Activated CD4-positive, alpha-beta memory T cell treated with anti-CD3 and anti-CD28 coated beads, Interleukin-2, amount 10 ng/mL, durations not matched to agents 7 days and 5 days (primary cell): ENCODE data around the gene ZSCAN12. TPM values are rescaled to one million over a fixed set of nuclear protein-coding genes. Genes with fewer than 3 reads are reported as not detected.
"Not testable (repeated sequence)": the region's sequence is repeated elsewhere in the genome, so short reads cannot be mapped to it uniquely, and the experiment has no call there.

Experiments used
- CTCF ChIA-PET: fragments of 350-600 bp; sonication (Branson Sonifier 250); formaldehyde crosslinking; loops from one replicate; lab custom pipeline; 2021; ENCODE audit warnings: antibody characterized with exemption, inconsistent platforms; lab: Charles Lee
- POLR2A ChIA-PET: fragments of 350-600 bp; sonication (Branson Sonifier 250); formaldehyde crosslinking; loops from one replicate; lab custom pipeline; 2021; ENCODE audit warnings: antibody characterized with exemption; lab: Charles Lee
- DNase-seq: peaks from one replicate; pipeline ENCODE4 v3.0.0-alpha.2; 2020
- H3K27ac Mint-ChIP-seq: one replicate; pipeline ENCODE4 v1.8.0; 2021; ENCODE audit warnings: mild to moderate bottlenecking, mixed read lengths
- H3K27me3 Mint-ChIP-seq: one replicate; pipeline ENCODE4 v1.8.0; 2021; ENCODE audit warnings: mixed read lengths
- H3K36me3 Mint-ChIP-seq: one replicate; pipeline ENCODE4 v1.8.0; 2021; ENCODE audit warnings: low read depth, mixed read lengths
- H3K4me1 Mint-ChIP-seq: one replicate; pipeline ENCODE4 v1.8.0; 2021; ENCODE audit warnings: mixed read lengths
- H3K4me3 Mint-ChIP-seq: one replicate; pipeline ENCODE4 v1.8.0; 2021; ENCODE audit warnings: mild to moderate bottlenecking, mixed read lengths
- H3K9me3 Mint-ChIP-seq: one replicate; pipeline ENCODE4 v1.8.0; 2021; ENCODE audit warnings: mixed read lengths
- total RNA-seq, 2 experiments: library from RNA; stranded (reverse); gene quantifications; one replicate each; pipeline ENCODE4 v1.2.3, GENCODE V29; 2021

Gene ZSCAN12
- total RNA-seq, 2 experiments from 2014 or later = 4.6 to 4.9 TPM

DNA sequence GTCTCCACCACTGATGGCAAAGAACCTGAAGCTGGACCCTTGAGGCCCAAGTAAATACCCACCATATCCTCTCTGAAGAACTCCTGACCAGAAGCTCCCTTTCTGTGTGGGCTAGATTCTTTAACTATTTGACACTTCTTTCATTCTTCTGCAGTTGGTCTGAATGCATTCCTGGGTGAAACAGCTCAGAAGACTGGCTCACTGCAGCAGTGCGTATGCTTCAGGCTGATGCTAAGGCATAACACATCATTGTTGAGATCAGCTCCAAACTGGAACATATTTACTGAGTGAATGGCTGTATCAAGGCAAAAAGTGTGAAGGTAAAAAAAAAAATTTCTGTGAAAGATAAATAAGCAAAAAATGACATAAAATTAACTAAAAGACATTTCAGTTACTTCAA, 24.0 kb upstream of the ZSCAN12 start:
- POLR2A ChIA-PET = no interaction called here
- DNase-seq = no peak

DNA sequence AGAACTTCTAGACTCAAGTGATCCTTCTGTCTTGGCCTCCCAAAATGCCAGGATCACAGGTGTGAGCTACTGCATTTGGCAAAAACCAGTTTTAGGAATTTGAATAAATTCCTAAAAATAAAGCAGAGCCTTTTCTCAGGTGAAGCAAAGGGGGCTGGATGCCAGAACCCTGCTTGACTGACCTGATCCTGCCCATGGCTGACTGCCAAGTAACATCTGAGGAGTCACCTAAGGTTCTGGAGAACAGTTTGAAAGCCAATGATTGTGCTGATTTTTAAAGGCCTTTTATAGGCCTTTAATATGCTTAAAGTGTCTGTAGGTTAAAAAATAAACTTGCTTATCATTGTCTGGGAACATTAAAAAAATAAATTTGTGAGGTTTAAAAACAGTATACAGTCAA, 14.1 kb upstream of the ZSCAN12 start:
- Mint-ChIP-seq H3K4me3 (no peak overlapping the region), H3K27ac (no peak overlapping the region), H3K4me1 (peaks cover 3% of the 10 kb centered on the region), H3K27me3 (peaks cover 39% of the 10 kb centered on the region), H3K36me3 (no peaks in the 10 kb centered on the region), H3K9me3 (peaks cover 4% of the 10 kb centered on the region)
- POLR2A ChIA-PET = no interaction called here
- CTCF ChIA-PET = no interaction called here
- no peak for DNase-seq

More for the DNA sequence above, 24.0 kb upstream of the ZSCAN12 start:
- Mint-ChIP-seq H3K36me3 (no peaks in the 10 kb centered on the region), H3K4me1 (peaks cover 17% of the 10 kb centered on the region), H3K9me3 (no peaks in the 10 kb centered on the region), H3K27ac (no peak overlapping the region), H3K27me3 (peaks cover 54% of the 10 kb centered on the region), H3K4me3 (no peak overlapping the region)
- CTCF ChIA-PET = no interaction called here

DNA sequence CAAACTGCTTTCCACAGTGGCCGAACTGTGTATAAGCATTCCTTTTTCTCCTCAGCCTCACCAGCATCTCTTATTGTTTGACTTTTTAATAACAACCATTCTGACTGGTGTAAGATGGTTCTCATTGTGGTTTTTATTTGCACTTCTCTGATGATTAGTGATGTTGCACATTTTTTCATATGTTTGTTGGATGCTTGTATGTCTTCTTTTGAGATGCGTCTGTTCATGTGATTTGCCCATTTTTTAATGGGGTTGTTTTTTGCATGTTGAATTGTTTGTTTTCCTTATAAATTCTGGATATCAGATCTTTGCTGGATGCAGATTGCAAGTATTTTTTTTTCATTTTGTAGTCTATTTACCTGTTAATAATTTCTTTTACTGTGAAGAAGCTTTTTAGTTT, 11.2 kb upstream of the ZSCAN12 start:
- H3K27ac Mint-ChIP-seq = no peak overlapping the region
- H3K4me3 Mint-ChIP-seq = no peak overlapping the region
- H3K27me3 Mint-ChIP-seq = peaks cover 42% of the 10 kb centered on the region
- CTCF ChIA-PET = no interaction called here
- H3K4me1 Mint-ChIP-seq = peaks cover 14% of the 10 kb centered on the region
- no peaks in the 10 kb centered on the region for H3K36me3 Mint-ChIP-seq
- peaks cover 4% of the 10 kb centered on the region for H3K9me3 Mint-ChIP-seq
- POLR2A ChIA-PET = no interaction called here
- DNase-seq = no peak

DNA sequence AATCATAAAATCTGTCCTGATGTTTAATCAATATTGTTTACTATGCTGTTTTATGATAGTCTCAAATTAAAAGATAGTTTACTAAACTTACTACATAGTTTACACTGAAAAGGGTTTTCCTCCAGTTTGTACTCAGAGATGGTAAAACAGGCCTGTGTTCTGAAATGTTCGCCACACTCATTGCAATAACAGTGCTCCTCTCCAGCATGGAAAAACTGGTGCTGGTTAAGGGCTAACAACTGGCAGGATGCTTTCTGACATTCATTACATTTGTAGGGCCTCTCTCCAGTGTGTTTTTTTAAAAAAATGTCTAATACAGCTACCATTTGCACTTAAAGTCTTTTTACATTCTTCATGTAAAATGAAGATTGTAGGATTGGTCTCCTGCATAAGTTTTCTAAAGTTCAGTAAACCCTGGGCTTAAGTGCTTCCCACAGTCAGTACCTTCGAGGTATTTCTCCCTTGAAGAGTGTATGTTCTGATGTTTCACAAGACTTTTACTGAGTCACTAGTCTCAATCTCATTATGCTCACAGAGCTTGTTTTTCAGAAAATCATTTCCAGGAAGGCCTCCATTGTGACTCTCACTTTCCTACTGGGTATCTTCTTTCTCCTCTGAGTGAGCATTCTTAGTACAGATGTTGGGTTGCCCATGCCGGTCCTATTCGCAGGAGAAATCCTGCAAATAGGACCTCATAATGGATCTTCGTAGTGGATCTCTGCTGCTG, 8.7 kb upstream of the ZSCAN12 start:
- Mint-ChIP-seq H3K4me3 (no peak overlapping the region), H3K27ac (no peak overlapping the region), H3K27me3 (peaks cover 45% of the 10 kb centered on the region), H3K9me3 (peaks cover 4% of the 10 kb centered on the region), H3K4me1 (peaks cover 14% of the 10 kb centered on the region), H3K36me3 (no peaks in the 10 kb centered on the region)
- no peak for DNase-seq
- ChIA-PET CTCF (no interaction called here), POLR2A (no interaction called here)

DNA sequence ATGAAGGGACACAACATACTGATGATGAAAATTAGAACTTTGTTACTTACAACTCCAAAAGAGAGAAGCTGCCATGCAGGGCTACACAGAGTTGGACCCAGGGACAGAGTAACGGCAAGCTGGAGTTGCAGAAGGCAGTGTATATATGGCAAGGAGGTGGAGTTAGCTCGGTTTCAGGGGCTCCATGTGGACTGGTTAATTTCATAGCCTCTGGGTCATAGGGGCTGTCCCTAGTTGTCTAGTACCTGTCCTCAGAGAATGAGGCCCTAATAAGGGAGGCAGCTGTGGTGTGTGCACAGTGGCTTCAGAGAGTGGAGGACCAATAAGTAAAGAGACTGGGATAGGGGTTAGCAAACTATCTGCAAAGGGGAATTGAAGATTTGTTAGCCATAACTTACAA, 7.9 kb upstream of the ZSCAN12 start:
- POLR2A ChIA-PET = no interaction called here
- CTCF ChIA-PET = no interaction called here

DNA sequence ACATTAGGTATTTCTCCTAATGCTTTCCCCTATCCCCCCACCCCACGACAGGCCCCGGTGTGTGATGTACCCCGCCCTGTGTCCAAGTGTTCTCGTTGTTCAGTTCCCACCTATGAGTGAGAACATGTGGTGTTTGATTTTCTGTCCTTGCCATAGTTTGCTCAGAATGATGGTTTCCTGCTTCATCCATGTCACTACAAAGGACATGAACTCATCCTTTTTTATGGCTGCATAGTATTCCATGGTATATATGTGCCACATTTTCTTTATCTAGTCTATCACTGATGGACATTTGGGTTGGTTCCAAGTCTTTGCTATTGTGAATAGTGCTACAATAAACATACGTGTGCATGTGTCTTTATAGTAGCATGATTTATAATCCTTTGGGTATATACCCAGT, 4.4 kb upstream of the ZSCAN12 start:
- H3K27ac Mint-ChIP-seq, H3K36me3 Mint-ChIP-seq, H3K4me3 Mint-ChIP-seq, CTCF ChIA-PET, H3K9me3 Mint-ChIP-seq, DNase-seq, POLR2A ChIA-PET: not testable (repeated sequence)
- peaks cover 20% of the 10 kb centered on the region for H3K4me1 Mint-ChIP-seq
- H3K27me3 Mint-ChIP-seq = peaks cover 54% of the 10 kb centered on the region

More for the DNA sequence above, 7.9 kb upstream of the ZSCAN12 start:
- Mint-ChIP-seq H3K27ac (no peak overlapping the region), H3K4me1 (peaks cover 14% of the 10 kb centered on the region), H3K4me3 (no peak overlapping the region), H3K9me3 (peaks cover 4% of the 10 kb centered on the region), H3K27me3 (peaks cover 54% of the 10 kb centered on the region), H3K36me3 (no peaks in the 10 kb centered on the region)
- DNase-seq = no peak

DNA sequence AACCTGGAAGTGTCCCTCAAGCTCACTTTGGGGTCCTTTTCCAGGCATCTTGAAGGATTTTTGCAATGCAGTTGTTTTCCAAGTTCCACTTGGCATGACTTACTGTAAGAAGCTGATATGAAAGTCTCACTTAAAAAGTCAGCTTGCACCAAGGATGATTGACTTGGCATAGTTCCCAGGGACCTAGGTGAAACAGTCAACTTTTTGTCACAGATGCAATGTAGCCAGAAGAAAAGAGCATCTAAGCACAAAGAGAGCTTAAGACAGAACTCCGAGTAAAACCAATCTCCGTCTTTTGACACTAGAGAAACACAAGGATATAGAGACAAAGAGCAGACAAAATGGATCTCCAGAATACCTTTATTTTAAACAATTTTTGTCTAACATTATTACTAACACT, 2.6 kb upstream of the ZSCAN12 start:
- ChIA-PET POLR2A (no interaction called here), CTCF (interaction anchor here (1.8 kb wide), 1 partner anchor 46 kb away, joined by 6 read pairs; no protein-coding TSS in a partner anchor)
- H3K36me3 Mint-ChIP-seq = peaks cover 16% of the 10 kb centered on the region

DNA sequence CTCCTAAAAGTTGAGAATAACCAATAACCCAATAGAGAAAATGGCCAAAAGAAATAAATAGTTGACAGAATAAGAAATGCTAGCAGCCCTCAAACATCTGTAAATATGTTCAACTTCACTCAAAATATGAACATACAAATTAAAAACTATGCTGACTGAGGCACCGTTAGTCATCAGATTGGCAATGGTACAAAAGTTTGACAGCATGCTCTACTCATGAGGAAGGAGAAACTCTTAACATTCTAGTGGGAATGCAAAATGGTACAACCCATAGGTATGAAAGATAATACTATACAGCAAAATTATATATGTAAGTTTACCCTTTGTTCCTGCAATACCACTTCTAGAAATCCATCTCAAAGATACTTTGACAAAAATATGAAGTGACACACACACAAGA, 1.6 kb upstream of the ZSCAN12 start:
- H3K36me3 Mint-ChIP-seq = peaks cover 25% of the 10 kb centered on the region
- no peak for DNase-seq
- peaks cover 3% of the 10 kb centered on the region for H3K9me3 Mint-ChIP-seq
- ChIA-PET CTCF (no interaction called here), POLR2A (interaction anchor here (0.6 kb wide), 1 partner anchor 490 kb away, joined by 3 read pairs; no protein-coding TSS in a partner anchor)
- H3K4me3 Mint-ChIP-seq = no peak overlapping the region
- no peak overlapping the region for H3K27ac Mint-ChIP-seq
- peaks cover 29% of the 10 kb centered on the region for H3K4me1 Mint-ChIP-seq
- H3K27me3 Mint-ChIP-seq = peaks cover 47% of the 10 kb centered on the region

More for the DNA sequence above, 2.6 kb upstream of the ZSCAN12 start:
- peaks cover 3% of the 10 kb centered on the region for H3K9me3 Mint-ChIP-seq
- no peak overlapping the region for H3K27ac Mint-ChIP-seq
- DNase-seq = no peak
- H3K27me3 Mint-ChIP-seq = peaks cover 49% of the 10 kb centered on the region
- H3K4me1 Mint-ChIP-seq = peaks cover 22% of the 10 kb centered on the region
- no peak overlapping the region for H3K4me3 Mint-ChIP-seq

DNA sequence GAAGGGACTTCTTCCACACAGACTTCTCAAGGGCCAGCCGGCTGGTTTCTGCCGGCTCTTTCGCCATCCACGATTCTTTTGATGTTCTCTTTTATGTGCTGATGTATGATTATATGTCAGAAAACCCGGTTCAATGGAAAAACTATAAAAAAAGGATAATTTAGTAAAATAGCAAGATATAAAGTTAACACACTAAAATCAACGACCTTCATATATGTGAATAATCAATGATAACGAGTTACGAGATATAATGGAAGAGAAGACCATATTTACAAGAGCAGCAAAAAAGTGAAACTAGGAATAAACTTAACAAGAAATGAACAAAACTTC, 540 bp upstream of the ZSCAN12 start:
- CTCF ChIA-PET = no interaction called here

DNA sequence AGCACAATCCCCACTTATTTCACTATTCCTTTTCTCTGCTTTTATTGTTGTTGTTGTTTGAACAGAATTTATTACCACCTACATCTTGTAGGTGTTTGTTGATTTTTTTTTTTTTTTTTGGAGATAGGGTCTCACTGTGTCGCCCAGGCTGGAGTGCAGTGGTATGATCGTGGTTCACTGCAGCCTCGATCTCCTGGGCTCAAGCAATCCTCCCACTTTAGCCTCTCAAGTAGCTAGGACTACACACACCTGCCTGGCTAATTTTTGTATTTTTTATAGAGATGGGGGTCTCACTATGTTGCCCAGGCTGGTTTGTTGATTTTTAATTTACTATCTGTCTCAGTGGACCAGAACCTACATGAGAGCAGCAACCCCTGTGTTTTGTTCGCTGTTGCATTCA, 3.6 kb downstream of the ZSCAN12 start:
- CTCF ChIA-PET = no interaction called here
- no peak overlapping the region for H3K4me3 Mint-ChIP-seq

More for the DNA sequence above, 540 bp upstream of the ZSCAN12 start:
- Mint-ChIP-seq H3K9me3 (peaks cover 3% of the 10 kb centered on the region), H3K4me3 (peak overlapping the region; percentile 85), H3K27ac (peak overlapping the region; percentile 77), H3K4me1 (peaks cover 35% of the 10 kb centered on the region), H3K36me3 (peaks cover 36% of the 10 kb centered on the region), H3K27me3 (peaks cover 41% of the 10 kb centered on the region)
- POLR2A ChIA-PET = no interaction called here
- DNase-seq = no peak

DNA sequence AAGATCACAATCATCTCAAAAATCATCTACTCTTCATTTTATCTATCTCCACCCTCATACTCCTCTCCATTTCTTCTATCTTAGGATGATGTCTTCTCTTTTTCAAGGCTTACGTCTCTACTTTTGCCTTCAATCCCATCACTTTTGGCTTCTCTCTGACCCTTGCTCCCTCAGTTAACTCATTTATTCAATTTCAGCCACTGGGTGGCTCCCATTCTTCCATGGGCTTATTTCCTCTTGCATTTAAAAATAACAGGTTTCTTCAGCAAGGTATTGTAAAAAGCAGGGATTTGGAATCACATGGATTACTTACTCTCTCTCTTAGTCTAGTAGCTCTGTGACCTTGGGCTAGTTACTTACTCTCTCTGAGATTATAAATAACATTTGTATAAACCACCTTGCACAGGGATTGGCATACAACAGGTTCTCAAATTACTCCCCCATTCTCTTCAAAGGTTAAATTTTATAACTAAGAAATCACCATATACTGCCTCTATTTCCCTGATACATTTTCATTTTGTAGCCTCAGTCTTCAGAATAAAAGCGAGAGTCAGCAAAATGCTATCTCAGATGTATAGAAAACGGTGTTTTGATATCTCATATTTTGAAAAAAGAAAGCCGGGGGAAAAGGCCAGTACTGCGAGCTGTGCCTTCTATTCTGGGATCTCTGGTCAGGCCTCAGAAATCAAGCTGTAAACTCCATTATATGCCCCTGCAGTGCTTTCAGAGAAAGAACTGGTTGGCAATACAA, 5.5 kb downstream of the ZSCAN12 start:
- H3K36me3 Mint-ChIP-seq = peaks cover 80% of the 10 kb centered on the region
- H3K9me3 Mint-ChIP-seq = peaks cover 8% of the 10 kb centered on the region
- DNase-seq = no peak
- POLR2A ChIA-PET = no interaction called here
- CTCF ChIA-PET = no interaction called here
- no peaks in the 10 kb centered on the region for H3K27me3 Mint-ChIP-seq
- H3K27ac Mint-ChIP-seq = no peak overlapping the region
- H3K4me1 Mint-ChIP-seq = peaks cover 33% of the 10 kb centered on the region
- H3K4me3 Mint-ChIP-seq = no peak overlapping the region

More for the DNA sequence above, 3.6 kb downstream of the ZSCAN12 start:
- H3K27ac Mint-ChIP-seq = no peak overlapping the region
- no peak for DNase-seq
- H3K4me1 Mint-ChIP-seq = peaks cover 40% of the 10 kb centered on the region
- H3K9me3 Mint-ChIP-seq = peaks cover 11% of the 10 kb centered on the region
- peaks cover 66% of the 10 kb centered on the region for H3K36me3 Mint-ChIP-seq
- H3K27me3 Mint-ChIP-seq = peaks cover 7% of the 10 kb centered on the region
- POLR2A ChIA-PET = interaction anchor here (1.2 kb wide), 1 partner anchor 558 kb away, joined by 3 read pairs; a partner anchor contains a TSS

DNA sequence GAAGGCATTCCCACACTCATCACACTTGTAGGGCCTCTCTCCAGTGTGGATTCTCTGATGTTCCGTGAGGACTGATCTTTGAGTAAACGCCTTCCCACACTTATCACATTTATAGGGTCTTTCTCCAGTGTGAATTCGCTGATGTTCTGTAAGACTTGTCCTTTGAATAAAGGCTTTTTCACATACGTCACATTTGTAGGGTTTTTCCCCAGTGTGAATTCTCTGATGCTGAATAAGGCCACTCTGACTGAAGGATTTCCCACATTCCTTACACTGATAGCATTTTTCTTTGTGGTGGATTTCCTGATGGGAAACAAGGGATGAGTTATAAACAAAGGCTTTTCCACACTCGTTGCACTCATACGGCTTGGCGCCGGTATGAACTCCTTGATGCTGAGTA, 8.9 kb downstream of the ZSCAN12 start:
- peaks cover 10% of the 10 kb centered on the region for H3K4me1 Mint-ChIP-seq
- POLR2A ChIA-PET = no interaction called here
- H3K27me3 Mint-ChIP-seq = no peaks in the 10 kb centered on the region
- CTCF ChIA-PET = no interaction called here
- H3K27ac Mint-ChIP-seq = no peak overlapping the region
- DNase-seq = no peak
- H3K9me3 Mint-ChIP-seq = peaks cover 8% of the 10 kb centered on the region
- H3K36me3 Mint-ChIP-seq = peaks cover 83% of the 10 kb centered on the region
- no peak overlapping the region for H3K4me3 Mint-ChIP-seq

DNA sequence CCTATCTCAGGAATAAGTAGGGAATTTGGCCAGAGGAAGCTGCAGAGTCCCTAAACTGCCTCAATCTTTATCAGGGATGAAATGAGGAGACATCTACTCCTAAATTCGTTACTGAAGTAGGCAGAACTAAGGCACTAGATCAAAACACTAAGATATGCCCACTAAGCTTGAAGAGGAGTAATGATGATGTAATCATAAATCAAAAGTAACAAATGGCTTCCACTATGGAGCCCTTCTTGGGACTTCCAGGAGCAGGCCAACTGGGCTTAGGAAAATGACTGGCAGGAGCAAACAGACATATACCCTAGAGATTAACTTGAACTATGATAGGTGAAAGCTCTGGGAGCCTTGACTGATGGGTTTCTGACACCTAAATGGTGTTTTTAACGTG, 15.4 kb downstream of the ZSCAN12 start:
- no peaks in the 10 kb centered on the region for H3K27me3 Mint-ChIP-seq
- DNase-seq = no peak
- H3K9me3 Mint-ChIP-seq = peaks cover 4% of the 10 kb centered on the region
- ChIA-PET CTCF (interaction anchor here (2.8 kb wide), 1 partner anchor 28 kb away, joined by 9 read pairs; no protein-coding TSS in a partner anchor), POLR2A (no interaction called here)
- H3K4me1 Mint-ChIP-seq = peaks cover 2% of the 10 kb centered on the region
- peaks cover 81% of the 10 kb centered on the region for H3K36me3 Mint-ChIP-seq
- H3K4me3 Mint-ChIP-seq = no peak overlapping the region
- H3K27ac Mint-ChIP-seq = no peak overlapping the region
